KOPT-K1 (cell line): ENCODE data around the gene FBXW8.

Source experiments
- H3K27ac ChIP-seq: fragments of 200-600 bp; sonication (generic); 2 replicates; pipeline ENCODE4 v1.5.1; 2016; ENCODE audit warnings: antibody characterized with exemption, mild to moderate bottlenecking, low read depth, low read length; ENCODE audit not compliant: poor library complexity, severe bottlenecking
- H3K36me3 ChIP-seq: fragments of 200-600 bp; sonication (generic); 2 replicates; pipeline ENCODE4 v1.5.1; 2017; ENCODE audit warnings: antibody characterized with exemption, mild to moderate bottlenecking, low read length, moderate library complexity; ENCODE audit not compliant: insufficient read depth
- H3K9me3 ChIP-seq: fragments of 200-600 bp; sonication (generic); 2 replicates; pipeline ENCODE4 v1.5.1; 2017; ENCODE audit warnings: antibody characterized with exemption, low read length, mild to moderate bottlenecking; ENCODE audit not compliant: insufficient read depth, poor library complexity, severe bottlenecking

The FBXW8 gene

DNA sequence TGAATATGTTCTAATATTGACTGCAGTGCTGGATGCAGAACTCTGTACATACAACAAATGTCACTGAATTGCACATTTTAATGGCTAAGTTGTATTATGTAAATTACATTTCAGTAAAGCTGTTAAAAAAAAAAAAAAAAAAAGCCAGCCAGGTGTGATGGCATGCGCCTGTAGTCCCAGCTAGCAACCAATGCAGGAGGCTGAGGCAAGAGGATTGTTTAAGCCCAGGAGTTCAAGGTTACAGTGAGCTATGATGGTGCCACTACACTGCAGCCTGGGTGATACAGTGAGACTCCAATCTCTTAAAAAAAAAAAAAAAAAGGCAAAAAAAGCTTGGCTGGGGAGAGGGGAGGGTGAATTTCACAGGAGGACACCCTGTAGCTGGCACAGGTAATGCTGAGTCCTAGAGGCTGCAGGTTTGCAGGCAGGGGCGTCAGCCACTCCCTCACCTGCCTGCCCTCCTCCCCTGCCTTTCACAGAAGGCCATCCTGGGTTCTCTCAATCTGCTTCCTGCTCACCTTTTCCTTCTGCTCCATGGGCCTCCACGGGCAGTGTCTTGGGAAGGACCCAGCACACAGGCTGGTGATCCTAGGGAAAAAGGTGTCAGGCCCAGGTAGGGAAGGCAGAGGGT is 147.8 kb downstream of the FBXW8 start:
- no peaks in the 10 kb centered on the region for H3K9me3 ChIP-seq
- peak overlapping the region; percentile 28 for H3K27ac ChIP-seq
- peaks cover 68% of the 10 kb centered on the region for H3K36me3 ChIP-seq

DNA sequence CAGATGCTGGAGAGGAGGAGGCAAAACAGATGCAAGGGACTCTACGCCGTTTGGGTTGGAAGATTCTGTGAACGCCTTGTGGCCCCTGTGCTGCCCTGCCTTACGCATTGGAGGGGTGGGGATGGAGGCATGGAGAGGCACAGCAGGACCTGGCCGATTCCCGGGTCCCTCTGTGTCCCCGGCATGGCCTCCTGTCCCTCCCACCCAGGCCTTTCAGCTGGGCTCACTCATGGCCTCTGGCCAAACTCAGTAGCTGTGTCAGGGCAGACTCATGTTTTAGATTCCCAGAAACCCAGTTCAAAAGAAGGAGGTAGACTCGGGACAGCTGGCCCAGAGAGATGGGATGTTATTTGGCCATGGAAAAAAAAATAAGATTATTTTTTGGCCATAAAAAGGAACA is 148.4 kb downstream of the FBXW8 start:
- Histone ChIP-seq H3K9me3 (no peaks in the 10 kb centered on the region), H3K27ac (peak overlapping the region; percentile 28), H3K36me3 (peaks cover 62% of the 10 kb centered on the region)

DNA sequence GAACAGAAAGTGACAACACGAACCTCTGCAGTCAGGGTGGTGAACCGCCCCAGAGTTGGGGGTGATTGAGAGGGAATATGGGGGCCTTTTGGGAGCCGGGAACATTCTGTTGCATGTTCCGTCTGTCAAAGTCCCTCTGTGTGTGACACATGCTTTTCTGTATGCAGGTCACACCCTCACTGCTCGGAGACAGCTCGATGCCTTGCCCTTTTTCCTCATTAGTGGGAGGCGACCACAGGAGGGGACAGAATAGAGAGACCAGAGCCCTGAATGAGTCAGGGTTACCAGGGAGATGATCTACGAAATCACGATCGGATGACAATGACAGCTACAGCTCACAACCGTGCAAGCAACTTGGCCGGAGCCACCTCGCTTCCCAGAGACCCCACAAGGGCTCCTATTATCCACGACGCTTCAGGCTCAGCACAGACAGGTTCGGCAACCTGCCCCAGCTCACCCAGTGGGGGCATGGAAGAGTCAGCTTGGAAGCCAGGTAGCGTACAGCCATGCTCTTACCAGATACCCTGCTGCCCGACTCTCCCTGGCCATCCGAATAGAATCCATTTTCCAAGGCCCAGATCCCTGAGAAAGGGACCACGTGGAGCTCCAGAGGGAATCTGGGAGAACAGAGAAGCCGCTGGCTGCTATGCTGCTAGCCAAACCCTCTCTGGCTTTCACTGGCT is 149.6 kb downstream of the FBXW8 start:
- peak overlapping the region; percentile 100 for H3K27ac ChIP-seq
- H3K36me3 ChIP-seq = peaks cover 50% of the 10 kb centered on the region
- no peaks in the 10 kb centered on the region for H3K9me3 ChIP-seq

DNA sequence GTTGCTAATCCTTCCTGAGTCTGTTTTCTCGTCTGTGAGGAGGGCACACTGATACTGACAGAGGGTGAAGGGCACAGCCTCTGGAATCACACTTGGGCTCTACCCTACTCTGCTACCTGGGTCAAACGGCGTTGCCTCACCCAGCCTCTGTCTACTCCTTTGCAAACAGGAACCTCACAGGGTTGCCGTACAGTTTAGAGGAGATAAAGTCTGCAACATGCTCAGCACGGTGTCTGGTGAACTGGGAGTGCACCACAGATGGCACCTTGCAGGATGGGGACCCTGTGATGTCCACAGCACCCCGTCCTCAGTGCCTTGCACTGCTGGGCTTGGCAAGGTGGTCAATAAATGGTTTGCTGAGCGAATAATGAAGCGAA is 150.2 kb downstream of the FBXW8 start:
- Histone ChIP-seq H3K36me3 (peaks cover 45% of the 10 kb centered on the region), H3K9me3 (no peaks in the 10 kb centered on the region), H3K27ac (peak overlapping the region; percentile 100)

DNA sequence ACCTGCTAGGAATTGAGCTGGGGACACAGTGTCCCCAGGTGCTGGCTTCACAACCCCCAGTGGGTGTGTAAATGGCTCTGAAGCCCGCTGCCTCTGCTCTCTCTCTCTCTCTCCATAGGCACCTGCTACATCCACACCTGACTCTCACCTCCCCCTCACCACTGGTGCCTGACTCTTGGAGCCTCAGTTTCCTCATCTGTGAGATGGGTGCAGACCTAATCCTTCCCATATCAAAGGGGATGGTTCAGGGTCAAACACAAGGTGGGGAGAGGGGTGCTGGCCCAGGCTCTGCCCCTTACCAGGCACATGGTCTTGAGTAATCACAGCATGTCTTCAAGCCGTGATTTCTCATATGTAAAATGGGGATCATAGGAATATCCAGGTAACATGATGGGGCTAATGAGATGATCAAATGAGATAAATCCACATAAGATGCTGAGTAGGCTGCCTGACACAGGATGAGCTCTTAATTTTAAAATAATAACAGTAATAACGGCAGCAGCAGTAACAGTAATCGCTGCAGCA is 150.9 kb downstream of the FBXW8 start:
- Histone ChIP-seq H3K9me3 (no peaks in the 10 kb centered on the region), H3K36me3 (peaks cover 38% of the 10 kb centered on the region), H3K27ac (peak overlapping the region; percentile 100)

DNA sequence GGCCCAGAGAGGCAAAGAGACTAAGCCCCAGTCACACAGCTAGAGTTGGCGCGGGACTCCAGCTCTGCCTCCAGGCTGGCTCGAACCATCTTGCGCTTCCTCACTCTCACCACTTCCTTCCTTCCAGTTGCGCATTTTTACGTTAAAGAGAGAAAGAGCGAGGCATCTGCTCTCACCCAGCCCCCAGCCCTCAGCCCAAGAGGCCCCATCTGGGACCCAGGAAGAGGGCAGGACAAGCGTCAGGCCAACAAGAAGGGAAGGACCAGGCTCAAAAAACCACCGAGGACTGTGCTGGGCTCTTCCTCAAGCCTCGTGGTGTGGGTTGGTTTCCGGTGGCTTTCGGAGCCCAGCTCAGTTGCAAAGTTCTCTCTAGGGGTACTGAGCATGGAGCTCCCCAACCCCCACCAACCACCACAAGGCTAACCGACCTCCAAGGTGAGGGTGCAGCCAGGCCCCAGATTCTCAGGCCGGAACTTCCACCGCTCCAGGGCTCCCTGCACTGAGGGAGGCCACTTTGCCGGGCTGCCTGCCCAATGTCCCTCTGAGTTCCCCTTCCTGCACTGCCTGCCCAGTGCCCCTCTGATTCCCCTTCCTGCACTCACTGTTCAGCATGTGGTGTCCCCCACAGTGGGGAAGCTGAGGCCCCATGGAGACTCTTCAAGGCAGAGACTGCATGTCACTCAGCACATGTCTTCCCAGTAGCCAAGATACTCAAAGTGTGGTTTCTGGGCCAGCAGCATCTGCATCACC is 152.6 kb downstream of the FBXW8 start:
- no peaks in the 10 kb centered on the region for H3K9me3 ChIP-seq
- peaks cover 32% of the 10 kb centered on the region for H3K36me3 ChIP-seq
- H3K27ac ChIP-seq = peak overlapping the region; percentile 100

DNA sequence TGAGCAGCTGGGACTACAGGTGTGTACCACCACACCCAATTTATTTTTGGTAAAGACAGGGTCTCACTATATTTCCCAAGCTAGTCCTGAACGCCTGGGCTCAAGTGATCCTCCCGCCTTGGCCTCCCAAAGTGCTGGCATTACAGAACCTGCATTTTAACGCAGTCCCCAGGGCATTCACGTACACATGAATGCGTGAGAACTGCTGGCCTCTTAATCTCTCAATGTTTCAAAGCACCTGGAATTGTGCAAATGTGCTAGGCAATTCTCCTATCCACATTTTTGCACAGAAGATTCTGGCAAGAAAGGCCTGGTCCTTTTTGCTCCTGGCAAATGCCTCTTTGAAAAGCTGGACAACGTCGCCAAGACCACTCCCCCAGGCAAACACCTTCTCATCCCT is 153.3 kb downstream of the FBXW8 start:
- no peaks in the 10 kb centered on the region for H3K9me3 ChIP-seq
- H3K36me3 ChIP-seq = peaks cover 34% of the 10 kb centered on the region
- peak overlapping the region; percentile 100 for H3K27ac ChIP-seq

DNA sequence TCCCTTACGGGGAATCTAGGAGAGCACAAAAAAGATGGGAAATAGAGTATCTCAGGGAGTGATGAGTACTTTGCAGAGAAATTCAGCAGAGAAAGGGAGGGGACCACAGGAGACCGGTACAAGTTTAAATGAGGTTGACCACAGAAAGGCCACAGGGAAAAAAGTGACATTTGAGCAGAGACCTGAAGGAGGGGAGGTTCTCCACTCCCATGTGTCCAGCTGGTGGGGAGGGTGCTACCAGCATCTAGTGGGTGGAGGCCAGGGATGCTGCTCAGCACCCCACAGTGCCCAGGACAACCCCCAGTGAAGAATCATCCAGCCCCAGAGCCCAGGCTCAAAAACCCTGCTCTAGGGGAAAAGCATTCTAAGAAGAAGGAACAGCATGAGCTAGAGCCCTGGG is 153.8 kb downstream of the FBXW8 start:
- Histone ChIP-seq H3K27ac (peak overlapping the region; percentile 100), H3K9me3 (no peaks in the 10 kb centered on the region), H3K36me3 (peaks cover 35% of the 10 kb centered on the region)

DNA sequence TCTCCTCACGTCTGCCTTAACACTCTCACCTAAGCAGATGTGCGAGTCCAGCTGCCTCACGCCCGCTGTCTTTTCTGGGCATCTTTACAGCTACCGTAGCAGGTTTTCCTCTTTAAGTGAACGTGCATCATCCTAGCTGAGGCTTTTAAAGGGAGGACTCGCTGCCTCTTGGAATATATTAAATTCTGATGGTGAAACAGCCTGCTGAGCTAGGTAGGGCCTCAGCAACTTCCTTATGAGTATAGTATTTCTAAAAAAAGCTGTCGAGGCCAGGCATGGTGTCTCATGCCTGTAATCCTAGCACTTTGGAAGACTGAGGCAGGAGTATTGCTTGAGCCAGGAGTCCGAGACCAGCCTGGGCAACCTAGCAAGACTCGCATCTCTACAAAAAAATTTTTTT is 156.3 kb downstream of the FBXW8 start:
- no peaks in the 10 kb centered on the region for H3K9me3 ChIP-seq
- H3K36me3 ChIP-seq = peaks cover 46% of the 10 kb centered on the region
- H3K27ac ChIP-seq = peak overlapping the region; percentile 100

DNA sequence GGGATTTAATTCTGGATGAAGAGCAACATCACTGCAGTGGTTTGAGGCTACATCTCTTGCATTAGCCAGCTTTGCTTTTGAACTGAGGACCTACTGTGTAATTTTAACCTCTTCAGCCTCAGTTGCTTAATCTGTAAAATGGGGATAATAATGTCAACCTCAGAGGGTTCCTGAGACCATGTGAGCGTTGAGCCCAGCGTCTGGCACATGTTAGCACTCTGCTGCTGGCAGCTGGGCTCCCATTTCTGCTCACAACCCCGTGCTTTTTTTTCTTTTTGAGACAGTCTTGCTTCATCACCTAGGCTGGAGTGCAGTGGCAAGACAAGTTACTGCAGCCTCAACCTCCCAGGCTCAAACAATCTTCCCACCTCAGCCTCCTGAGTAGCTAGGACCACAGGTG is 156.9 kb downstream of the FBXW8 start:
- Histone ChIP-seq H3K9me3 (no peaks in the 10 kb centered on the region), H3K27ac (peak overlapping the region; percentile 100), H3K36me3 (peaks cover 52% of the 10 kb centered on the region)

DNA sequence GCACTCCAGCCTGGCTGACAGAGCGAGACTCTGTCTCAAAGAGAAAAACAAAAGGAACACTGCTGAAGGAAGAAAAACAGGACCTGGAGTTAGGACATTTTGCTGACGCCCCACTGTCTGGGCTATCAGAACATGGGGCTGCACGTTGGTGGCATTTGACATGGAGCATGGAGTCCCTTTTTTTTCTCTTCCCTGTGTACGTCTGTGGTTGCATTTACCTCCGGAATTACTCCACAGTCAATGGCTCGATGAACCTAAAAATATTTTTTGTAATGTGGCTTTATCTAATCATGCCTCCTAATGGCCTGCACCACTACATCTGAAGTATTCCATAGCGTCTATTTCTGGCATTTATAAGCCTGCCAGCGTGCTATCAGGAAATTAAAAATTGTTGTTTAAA is 157.7 kb downstream of the FBXW8 start:
- no peaks in the 10 kb centered on the region for H3K9me3 ChIP-seq
- H3K27ac ChIP-seq = peak overlapping the region; percentile 100
- H3K36me3 ChIP-seq = peaks cover 61% of the 10 kb centered on the region

DNA sequence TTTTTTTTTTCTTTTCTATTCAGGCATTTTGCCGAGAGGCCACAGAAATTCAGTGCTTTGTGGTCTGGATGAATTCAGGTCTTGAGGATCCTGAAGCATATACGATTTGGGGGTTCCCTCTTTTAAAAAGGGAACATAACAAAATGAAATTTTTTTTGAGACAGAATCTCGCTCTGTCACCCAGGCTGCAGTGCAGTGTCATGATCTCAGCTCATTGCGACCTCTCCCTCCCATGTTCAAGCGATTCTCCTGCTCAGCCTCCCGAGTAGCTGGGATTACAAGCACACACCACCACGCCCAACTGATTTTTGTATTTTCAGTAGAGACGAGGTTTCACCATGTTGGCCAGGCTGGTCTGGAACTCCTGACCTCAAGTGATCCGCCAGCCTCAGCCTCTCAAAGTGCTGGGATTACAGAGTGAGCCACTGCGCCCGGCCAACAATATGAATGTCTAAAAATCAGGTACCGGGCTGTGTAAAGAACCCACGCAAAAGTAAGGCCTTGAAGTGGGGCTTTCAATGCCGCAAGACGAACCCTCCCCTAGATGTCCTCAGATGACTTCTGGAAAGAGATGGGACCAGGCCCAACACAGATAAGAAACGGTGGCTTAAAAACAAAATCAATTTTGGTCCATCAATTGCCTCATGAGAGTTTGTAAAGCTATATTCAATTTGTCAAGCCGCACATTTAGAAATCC is 158.5 kb downstream of the FBXW8 start:
- no peaks in the 10 kb centered on the region for H3K9me3 ChIP-seq
- peaks cover 68% of the 10 kb centered on the region for H3K36me3 ChIP-seq

DNA sequence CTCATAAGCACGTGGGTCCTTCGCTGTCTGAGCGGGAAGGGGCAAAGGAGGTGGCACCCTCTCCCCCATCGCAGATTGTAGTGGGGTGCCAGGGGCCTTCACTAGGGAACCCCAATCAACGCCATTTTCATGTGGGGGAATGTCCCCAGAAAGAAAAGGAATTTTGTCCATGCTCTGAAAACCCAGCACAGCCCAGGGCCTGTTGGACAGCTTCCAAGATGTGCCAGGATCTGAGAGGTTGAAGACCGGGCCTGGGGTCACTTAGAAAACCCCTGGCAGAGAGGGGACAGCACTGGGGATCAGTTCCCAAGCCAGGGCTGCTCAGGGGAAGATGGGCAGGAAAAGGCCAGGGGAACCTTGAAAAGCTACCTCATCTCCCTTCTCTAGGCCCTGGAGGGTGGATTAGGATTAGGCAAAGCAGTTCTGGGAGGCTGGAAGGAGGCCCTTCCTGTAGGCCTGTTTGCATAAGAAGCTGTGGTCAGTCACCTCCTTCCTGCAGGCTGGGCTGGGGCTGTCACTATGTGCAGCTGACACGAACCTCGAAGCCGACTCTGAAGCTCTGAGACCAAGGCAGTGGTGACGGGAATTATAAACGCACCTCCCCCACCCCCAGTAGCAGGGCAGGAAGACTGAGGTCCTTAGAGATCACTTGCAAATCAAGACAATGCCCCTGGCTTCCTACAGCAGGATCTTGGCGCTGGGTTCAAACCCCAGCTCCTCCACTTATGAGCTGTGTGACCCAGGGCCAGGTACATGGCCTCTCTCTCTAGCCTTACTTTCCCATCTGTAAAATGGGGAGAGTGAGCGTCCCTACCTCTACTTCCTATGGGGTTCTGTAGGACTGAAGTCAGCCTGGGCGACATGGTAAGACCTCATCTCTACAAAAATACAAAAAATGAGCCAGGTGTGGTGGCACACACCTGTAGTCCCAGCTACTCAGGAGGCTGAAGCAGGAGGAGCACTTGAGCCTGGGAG is 159.5 kb downstream of the FBXW8 start:
- peaks cover 78% of the 10 kb centered on the region for H3K36me3 ChIP-seq
- no peaks in the 10 kb centered on the region for H3K9me3 ChIP-seq
- H3K27ac ChIP-seq = peak overlapping the region; percentile 63

More for the DNA sequence above, 158.5 kb downstream of the FBXW8 start:
- peak overlapping the region; percentile 63 for H3K27ac ChIP-seq

DNA sequence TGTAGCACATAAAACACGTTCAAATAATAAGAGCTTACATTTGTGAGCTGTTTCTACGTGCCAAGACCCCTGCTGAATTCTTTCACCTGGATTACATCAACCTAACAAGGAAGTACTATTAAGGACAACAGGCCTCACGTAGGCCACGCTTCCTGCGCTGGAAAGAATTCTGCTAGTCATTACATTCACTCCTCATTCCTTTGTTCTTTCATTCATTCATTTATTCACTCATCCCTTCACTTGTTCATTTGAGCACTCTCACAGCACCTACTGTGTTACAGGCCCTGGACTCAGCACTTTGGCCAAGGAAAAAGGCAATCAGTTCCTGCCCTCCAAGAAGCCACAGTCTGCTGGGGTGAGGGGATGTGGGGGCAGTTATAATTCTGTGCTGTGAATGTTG is 160.3 kb downstream of the FBXW8 start:
- H3K9me3 ChIP-seq = no peaks in the 10 kb centered on the region
- H3K36me3 ChIP-seq = peaks cover 83% of the 10 kb centered on the region
- peak overlapping the region; percentile 63 for H3K27ac ChIP-seq
